Cortex of kidney (tissue), 1 donor: ENCODE results near the gene HSBP1.

Experiments used
- DNase-seq: peaks from one replicate; lab custom pipeline; 2025; lab: John Stamatoyannopoulos, UW

Gene HSBP1

GRCh38 chr16:83807710-83808572 is at the start of gene HSBP1:
Gene HSBP1 (plus strand): TSS chr16:83807978. CDS start chr16:83808077, 99 bp downstream.
- DNase-seq: no peak

- DNase-seq: no peak
Measured at GRCh38 chr16:83762141-83762991, 45.4 kb upstream of the HSBP1 start.

GRCh38 chr16:83762992-83763358 is 44.8 kb upstream of the HSBP1 start:
- DNase-seq: no peak

- DNase-seq: no peak
Measured at GRCh38 chr16:83768986-83769385, 38.8 kb upstream of the HSBP1 start.

- no peak for DNase-seq
Measured at GRCh38 chr16:83769397-83770008, 38.3 kb upstream of the HSBP1 start.

GRCh38 chr16:83771306-83771942 is 36.4 kb upstream of the HSBP1 start:
- DNase-seq: no peak

- DNase-seq: no peak
Measured at GRCh38 chr16:83772806-83773205, 35.0 kb upstream of the HSBP1 start.

GRCh38 chr16:83774066-83774465 is 33.7 kb upstream of the HSBP1 start:
- no peak for DNase-seq

- DNase-seq: no peak
Measured at GRCh38 chr16:83776944-83777343, 30.8 kb upstream of the HSBP1 start.

- no peak for DNase-seq
Measured at GRCh38 chr16:83779886-83780285, 27.9 kb upstream of the HSBP1 start.

GRCh38 chr16:83785455-83785854 is 22.3 kb upstream of the HSBP1 start:
- DNase-seq: no peak

- no peak for DNase-seq
Measured at GRCh38 chr16:83789642-83790401, 18.0 kb upstream of the HSBP1 start.

- no peak for DNase-seq
Measured at GRCh38 chr16:83791916-83792315, 15.9 kb upstream of the HSBP1 start.

- DNase-seq: no peak
Measured at GRCh38 chr16:83792391-83792790, 15.4 kb upstream of the HSBP1 start.

GRCh38 chr16:83793179-83793578 is 14.6 kb upstream of the HSBP1 start:
- no peak for DNase-seq

GRCh38 chr16:83794860-83795554 is 12.8 kb upstream of the HSBP1 start:
- DNase-seq: no peak

GRCh38 chr16:83797013-83797412 is 10.8 kb upstream of the HSBP1 start:
- no peak for DNase-seq

- DNase-seq: no peak
Measured at GRCh38 chr16:83799336-83799735, 8.4 kb upstream of the HSBP1 start.

- no peak for DNase-seq
Measured at GRCh38 chr16:83802135-83802534, 5.6 kb upstream of the HSBP1 start.

GRCh38 chr16:83802554-83803205 is 5.1 kb upstream of the HSBP1 start:
- DNase-seq: no peak
